Left kidney (tissue), 2 donors: ENCODE measurements around the gene SMAD7. TPM values are rescaled to one million over a fixed set of nuclear protein-coding genes. Genes with fewer than 3 reads are reported as not detected.

Experiments used
- DNase-seq: peaks from one replicate; pipeline ENCODE4 v3.0.0-alpha.2; 2013
- polyA plus RNA-seq: library from polyadenylated mRNA; unstranded; fragments of 120-200 nt; gene quantifications from one replicate; pipeline ENCODE4 v1.2.1, GENCODE V29; 2013; ENCODE audit not compliant: insufficient read length

The SMAD7 gene
- polyA plus RNA-seq, 1 donor, result 60.6 TPM

DNA sequence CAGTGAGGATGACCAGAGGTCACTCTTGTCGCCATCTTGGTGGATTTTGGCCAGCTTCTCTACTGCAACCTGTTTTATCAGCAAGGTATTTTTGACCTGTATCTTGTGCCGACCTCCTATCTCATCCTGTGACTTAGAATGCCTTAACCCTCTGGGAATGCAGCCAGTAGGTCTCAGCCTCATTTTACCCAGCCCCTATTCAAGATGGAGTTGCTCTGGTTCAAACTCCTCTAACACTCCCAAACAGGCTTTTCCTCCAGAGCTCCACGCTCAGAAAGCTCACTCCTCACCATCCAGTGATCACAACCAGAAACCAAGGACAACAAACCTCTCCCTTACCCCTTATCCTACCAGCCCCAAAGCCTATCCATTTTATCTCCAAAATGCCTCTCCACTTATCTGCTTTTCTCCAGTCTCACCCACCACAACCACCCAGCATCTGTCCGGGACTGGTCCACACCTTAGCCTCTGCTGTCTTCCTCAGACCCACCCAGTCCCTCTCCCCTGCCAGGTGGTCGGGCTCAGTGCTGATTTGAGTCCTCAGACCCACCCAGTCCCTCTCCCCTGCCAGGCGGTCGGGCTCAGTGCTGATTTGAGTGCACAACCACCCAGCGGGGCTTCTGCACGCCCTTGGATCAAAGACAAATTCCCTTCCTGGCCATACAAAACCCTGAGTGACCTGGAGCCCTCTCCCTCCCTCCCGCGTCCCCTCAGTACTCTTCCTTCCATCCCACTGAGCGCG is 11.7 kb upstream of the SMAD7 start:
- DNase-seq, result no peak

DNA sequence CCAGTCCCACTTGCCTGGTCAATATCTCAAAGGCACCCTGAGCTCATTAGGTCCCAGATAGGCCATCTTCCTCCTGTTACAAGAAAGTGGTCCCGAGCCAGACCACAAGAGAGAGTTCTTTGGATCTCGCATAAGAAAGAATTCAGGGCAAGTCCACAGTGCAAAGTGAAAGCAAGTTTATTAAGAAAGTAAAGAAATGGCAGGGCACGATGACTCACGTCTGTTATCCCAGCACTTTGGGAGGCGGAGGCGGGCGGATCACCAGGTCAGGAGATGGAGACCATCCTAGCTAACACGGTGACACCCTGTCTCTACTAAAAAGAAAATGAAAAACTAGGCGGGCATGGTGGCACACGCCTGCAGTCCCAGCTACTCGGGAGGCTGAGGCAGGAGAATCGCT is 10.8 kb upstream of the SMAD7 start:
- DNase-seq, result no peak

DNA sequence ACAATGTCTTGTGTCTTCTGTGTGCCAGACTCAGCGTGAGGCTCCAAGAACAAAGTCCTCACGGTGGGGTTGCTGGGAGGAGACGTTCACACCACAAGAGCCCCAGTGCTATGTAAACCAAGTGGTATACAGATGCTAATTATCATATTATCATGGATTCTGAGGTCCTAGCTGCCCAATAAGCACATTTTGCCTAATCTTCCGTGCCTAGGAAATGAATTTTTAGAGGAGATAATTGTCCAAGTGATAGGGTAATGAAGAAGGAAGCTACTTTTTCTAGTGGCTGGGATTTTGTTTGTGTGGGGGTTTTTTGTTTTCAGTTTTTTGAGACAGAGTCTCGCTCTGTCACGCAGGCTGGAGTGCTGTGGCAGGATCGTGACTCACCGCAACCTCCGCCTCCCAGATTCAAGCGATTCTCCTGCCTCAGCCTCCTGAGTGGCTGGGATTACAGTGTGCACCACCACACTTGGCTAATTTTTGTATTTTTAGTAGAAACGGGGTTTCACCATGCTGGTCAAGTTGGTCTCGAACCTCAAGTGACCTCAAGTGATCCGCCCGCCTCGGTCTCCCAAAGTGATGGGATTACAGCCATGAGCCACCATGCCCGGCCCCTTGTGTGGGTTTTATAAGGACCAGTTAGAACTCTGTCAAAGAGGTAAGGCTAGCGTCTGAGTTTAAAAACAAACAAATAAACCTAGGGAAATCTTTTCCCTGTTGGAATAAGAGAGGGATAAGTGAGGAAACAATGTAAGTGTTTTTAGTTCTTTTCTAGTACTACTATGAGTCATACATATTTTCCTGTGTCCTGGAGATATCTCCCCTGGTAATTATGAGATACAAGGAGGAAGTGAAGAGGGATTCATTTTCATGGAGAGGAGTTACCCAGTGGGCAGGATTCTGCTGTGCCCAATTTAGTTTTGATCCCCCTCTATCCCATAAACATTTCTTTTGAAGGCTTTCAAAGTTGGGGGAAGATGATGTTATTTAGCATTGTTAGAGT is 9.5 kb upstream of the SMAD7 start:
- no peak for DNase-seq

DNA sequence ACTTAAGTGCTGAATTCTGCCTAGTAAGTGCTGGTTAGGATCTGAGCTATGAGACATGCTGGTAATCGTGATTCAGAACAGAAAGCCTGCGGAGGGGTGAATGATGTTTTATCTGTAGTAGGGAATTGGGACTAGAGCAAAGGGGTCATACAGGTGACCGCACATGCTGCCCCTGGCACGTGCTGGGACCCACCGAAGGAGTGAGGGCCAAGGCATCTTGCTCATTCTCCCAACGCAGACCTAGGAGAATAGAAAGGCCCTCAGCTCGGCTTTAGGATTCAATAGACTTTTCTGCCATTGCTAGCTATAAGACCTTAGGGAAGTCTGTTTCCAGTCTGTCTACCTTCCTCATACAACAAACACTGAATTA is 8.8 kb upstream of the SMAD7 start:
- DNase-seq, result no peak

DNA sequence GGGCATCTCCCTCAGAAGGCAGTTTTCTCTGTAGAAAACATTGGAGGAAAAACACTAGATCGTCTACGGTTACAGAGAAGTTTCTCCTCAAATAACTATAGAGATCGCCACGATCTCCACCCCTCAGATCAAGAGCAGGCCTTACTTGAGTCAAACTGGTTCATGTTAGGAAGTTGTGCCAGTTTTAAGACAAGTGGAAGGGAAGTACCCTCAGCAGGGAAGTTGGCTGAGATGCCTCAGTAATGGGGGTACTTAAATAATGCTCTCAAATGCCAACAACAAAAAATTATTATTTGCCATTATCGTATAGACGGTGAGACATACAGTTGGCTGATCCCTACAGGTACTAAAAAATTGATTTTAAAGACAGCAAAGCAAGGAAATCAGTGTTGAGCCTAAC is 8.2 kb upstream of the SMAD7 start:
- no peak for DNase-seq

DNA sequence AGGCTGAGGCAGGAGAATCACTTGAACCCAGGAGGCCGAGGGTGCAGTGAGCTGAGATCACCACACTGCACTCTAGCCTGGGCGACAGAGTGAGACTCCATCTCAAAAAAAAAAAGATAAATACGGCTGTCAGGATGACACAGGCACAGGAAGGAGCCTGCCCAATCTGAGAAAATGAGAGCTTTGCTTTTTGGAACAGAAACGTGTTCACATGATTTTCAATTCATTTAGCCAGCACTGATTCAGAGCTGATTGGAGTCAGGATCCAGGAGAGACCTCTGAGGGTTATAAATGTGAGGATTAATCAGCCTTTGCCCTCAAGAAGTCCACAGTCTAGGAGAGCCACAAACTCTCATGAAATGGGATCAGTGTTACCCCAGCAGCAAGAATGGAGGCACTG is 6.9 kb upstream of the SMAD7 start:
- DNase-seq, result no peak

DNA sequence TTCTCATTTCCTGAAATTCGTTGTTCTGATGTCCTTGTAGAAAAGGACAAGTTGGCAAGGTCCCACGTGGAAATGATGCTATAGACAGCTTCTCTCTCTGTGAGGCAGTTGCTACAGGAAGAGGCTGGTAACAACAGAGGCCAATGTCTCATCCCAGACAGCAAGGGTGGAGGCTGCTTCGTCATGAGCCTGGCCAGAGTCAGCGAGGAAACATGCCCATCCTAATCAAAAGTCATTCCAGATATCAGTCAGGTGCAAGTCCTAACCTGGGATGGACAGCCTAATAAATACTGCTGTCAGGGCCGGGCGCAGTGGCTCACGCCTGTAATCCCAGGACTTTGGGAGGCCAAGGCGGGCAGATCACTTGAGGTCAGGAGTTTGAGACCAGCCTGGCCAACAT is 6.4 kb upstream of the SMAD7 start:
- no peak for DNase-seq

DNA sequence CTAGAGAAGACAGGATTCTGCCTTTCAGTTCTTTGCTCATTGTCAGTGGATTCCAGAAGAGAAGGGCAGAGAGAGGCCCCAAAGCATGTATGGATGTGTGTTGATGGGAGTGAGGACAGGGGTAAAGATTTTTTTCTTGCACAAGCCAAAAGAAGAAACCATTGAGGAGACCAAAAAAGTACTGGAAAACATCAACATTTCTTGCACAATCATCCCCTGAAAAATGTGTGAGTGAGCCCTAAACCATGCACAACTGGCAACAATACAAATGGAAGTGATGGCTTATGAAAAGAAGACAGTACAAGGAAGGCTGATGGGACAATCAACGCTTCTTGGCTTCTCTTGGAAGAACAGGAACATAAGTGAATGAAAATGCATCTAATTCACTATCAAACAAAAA is 5.6 kb upstream of the SMAD7 start:
- DNase-seq, result no peak

DNA sequence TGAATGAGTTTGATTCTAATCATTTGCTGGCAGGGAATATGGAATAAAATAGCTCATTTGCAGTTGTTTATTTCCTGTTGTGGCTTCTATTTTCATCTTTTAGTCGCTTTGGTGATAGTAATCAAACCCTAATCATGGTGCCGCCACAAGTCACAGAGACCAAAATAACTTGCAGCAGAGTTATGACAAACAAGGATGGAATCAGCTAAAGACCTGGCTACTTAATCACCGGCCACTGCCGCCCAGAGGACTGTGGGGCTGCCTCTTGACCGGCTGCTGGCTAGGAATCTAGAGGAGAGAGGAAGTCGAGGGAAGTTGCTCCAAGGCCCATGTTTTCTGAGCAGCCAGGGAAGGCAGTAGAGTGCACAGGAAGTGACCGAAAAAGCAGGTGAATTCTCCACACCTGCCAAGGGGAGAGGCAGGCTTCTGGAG is 5.1 kb upstream of the SMAD7 start:
- DNase-seq, result no peak

DNA sequence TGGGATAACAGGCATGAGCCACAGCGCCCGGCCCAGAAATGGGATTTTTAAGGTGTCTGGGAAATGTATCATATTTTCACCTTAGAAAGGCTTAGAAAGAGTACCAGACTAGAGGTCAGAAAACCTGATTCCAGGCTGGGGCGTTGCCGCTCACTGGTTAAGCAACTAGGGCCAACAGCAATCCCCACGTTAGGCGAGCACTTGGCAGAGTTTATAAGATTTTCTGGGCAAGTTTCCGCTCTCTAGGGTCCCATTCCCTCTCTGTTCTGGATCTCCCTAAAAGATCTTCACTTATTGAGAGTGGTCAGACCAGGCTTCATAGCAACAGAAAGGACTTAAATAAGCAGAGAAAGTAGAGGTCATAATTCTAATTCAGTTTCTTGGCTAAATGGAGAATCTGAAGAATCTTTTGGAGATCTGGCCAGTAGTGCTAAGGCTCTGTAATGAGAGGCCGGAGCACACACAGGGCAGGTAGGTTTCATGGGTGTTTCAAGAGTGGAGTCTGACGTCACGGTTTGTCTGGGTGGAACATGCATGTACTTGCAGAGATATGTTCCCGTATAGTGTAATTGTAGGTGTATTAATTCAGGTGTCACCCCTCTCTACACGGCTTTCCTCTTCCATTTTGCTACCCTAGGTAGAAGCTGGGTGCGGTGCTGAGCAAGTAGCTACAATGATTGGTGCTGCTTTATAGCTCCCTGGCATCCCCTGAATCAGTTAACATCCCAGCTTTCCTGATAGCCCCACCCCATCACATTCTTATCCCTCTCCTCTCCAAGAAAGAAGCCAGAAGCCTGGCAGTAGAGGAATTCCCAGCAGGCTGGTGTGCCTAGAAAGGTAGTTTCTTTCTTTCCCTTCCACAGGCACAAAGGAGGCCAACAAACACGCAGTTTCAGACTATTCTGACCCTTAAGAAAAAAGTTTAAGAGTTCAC is 4.4 kb upstream of the SMAD7 start:
- DNase-seq, result no peak

DNA sequence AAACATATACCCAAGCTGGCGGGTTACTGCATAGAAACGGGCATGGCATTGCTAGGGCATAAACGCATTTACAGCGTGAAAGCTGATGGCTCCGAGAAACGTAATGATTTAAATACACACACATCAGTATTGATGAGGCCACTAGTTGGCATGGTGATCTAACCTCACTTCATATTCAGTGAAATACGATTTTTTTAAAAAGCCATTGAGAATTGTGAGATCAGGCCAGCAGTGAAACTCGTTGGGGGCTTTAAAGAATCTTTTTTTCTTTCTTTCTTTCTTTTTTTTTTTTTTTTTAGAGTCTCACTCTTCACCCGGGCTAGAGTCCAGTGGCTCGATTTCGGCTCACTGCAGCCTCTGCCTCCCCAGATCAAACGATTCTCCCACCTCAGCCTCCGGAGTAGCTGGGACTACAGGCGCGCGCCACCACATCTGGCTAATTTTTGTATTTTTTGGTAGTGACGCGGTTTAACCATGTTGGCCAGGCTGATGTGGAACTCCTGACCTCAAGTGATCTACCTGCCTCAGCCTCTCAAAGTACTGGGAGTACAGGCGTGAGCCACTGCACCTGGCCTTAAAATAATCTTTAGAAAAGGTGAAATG is 2.4 kb upstream of the SMAD7 start:
- DNase-seq, result no peak

DNA sequence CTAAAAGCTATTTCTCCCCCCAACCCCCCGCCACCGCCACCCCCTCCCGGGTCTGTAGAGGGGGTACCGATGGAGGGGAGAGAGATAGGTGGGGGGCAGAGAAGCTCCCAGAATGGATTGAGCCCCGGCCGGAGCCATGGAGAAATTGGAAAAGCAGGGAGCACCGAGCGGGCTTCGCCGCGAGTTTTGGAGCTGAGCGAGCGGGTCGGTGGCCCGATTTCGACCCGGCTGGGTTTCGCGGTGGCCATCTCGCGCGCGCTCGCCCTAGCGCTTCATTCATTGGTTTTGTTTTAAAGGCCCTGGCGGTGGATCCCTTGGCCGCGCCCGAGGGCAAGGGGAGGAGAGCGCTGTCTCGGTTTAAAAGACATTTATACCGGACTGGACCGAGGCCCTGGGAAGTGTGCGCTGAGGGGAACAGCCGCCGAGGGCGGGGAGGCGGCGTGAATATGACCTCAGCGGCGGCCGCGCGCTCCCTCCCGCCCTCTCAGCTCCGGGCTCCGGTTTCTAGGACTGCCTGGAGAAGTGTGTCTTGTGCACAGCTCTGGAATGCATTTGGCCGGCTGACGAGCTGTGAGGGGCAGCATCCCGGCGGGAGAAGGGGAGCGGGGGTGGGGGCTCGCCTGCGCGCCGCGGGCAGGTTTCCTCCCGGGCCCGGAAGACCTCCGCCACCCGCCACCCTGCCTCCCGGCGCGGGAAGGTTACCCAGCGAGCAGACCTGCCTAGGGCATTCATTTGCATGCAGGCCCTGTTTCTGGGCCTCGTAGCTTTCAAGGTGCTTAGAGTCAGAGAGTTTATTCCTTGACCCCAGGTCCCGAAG is 1.7 kb upstream of the SMAD7 start:
- DNase-seq, result peak; percentile 87

DNA sequence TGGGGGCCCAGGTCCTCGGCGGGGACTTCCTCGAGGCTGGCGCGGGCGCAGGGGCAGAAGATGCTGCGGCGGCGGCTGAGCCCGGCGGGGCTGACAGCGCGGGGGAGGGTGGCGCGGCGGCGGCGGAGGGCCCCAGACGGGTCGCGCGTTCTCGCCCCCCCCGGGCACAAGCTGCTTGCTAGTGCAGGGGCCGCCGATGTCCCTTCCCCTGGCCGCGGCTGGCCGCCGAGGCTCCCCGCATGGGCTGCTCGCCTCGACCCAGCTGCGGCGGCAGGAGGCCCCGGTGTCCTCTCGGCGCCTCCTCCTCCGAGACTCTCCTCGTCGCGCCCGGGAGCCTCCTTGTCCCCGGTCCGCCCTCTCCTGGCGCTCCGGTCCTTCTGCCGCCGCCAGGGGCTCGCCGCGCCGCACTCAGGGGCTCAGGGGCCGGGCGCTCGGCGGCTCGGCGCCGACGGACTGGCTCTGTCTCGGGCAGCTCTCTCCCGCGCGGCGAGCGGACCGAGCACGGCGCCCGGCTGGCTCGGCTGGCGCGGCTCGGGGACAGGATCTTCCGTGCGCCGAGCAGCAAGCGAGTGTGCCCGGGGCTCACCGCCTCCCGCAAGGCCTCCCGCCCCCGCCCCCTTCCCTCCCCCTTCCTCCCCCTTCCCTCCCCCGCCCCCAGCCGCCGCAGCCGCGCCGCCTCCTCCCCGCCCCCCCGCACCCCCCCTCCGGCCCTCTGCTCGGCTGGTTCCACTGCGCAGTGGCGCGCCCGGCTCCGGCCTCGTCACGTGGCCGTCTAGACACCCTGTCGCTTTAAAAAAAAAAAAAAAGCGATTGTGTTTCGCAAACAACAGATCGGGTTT is 902 bp upstream of the SMAD7 start:
- DNase-seq, result peak; percentile 92

DNA sequence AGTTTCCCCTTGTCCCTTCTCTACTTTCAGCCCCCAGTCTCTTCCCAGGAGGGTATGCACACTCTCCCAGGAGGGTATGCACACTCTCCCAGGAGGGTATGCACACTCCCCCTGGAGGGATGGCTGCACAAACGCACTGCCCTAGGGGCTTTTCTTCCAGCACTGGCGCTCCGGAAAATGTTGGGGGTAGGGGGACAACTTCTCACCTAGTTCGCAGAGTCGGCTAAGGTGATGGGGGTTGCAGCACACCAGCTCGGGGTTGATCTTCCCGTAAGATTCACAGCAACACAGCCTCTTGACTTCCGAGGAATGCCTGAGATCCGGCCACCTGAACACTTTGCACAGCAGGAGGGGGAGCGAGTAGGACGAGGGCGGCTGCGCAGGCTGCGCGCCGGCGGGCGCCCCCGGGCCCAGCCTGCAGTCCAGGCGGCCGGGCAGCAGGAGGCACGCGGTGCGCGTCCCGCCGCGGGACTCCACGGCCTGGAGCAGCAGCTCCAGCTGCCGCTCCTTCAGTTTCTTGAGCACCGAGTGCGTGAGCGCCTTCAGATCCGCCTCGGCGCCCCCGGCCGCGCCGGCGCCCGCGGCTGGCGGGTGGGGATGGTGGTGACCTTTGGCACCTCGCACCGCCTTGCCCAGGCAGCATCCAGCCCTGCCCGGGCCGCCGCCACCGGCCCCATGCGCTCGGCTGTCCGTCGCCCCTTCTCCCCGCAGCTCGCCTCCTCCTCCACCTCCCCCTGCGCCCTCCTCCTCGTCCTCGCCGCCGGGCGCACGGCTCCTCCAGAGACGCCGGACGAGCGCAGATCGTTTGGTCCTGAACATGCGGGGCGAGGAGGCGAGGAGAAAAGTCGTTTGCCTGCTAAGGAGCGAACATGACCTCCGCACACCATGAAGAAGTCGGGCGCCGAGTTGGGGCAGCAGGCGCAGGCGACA is 894 bp downstream of the SMAD7 start:
- DNase-seq, result no peak

DNA sequence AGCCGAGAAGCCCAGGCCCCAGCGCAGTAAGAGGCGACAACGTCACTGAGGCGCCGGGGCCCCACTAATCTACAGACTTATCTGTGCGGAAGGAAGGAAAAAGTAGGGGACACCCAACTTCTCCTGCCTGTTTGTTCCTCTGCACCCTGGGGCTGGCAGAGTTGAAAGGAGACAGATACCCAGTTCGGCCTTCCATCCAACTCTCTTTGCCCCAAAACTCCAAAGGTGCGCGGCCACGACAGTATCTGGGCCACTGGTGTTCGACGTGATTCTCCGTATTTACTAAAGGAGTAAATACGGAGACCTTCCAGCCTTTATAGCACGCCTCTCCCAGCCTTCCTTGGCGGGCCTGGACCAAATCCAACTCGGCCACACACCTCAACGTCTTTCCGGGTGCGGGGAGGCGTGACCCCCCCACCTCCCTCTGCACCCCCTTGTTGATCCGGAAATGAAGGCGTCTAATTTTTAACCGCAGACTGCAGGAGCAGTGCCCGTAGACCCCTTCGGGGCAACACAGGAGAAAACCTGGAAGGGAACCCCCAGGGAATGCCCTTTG is 1.6 kb downstream of the SMAD7 start:
- no peak for DNase-seq

DNA sequence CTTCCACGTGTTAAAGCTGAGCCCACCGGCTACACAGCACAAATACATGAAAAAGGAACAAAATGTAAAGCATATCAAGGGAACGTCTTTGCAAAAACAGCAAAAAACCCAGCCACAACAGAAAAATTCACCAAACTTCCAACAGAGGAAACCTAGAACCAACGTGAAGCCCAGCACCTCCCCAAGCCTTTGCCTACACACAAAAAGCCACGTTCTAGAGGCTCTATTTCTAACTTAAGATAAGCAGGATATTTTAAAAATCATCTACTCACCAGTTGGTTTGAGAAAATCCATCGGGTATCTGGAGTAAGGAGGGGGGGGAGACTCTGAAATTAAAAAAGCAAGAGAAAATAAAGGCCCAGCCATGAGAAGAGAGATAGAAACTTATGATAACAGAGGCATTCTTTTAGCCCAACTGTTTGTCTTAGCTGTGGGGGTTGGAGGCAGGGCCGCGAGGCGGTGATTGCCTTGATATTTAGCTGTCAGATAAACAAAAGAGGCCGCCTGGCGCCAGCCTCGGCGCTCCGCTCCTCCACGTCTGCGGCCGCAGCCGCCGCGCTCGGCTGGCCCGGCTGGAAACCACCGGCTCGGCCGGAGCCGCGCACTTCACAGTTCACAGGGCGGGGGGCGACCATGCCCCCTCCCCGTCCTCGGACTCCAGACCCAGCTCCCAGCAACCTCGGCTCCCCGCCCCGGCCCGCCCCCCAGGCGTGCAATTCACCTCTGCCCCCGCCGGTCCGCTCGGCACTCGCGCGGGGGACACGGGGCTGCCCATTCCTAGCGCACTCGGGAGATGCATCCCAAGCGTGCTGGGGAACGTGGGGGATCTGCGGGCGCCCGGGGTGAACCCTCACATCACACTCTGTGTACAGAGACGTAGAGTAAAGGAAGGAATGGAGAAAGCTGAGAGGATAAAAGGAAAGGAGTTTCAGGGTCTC is 2.4 kb downstream of the SMAD7 start:
- no peak for DNase-seq

DNA sequence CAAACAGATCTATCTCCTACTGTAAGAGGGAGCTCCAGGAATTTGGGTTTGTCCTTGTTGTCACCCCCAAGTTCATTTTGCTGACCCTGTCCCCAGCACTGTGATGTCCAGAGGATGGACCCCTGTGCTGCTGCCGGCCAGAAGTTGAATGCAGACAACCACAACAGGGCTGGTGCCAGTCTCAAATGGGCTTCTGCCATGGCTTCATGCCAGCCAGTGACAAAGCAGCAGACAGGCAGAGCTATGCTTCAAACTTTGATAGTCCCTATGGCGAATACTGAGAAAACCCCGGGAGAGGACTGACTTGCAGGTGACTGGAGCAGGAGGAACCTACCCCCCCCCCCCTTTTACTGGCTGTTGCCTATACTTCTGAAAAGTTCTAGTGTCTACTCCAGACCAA is 3.2 kb downstream of the SMAD7 start:
- no peak for DNase-seq
